Naive thymus-derived CD8-positive, alpha-beta T cell (primary cell): ENCODE measurements around the gene HCLS1. TPM values are rescaled to one million over a fixed set of nuclear protein-coding genes. Genes with fewer than 3 reads are reported as not detected.
"Not testable (repeated sequence)": the region's sequence is repeated elsewhere in the genome, so short reads cannot be mapped to it uniquely, and the experiment has no call there.

Experiments
- ATAC-seq, 2 donors: fragments of 150-1000 bp; cut with Tn5 transposase in 1 of 2; sonication (Bioruptor Pico), chemical (Tn5 transposase) in 1 of 2; 1 replicate in 1 of 2; 2 replicates in 1 of 2; pipeline ENCODE4 v1.10.0; 2021; ENCODE audit warnings: mild to moderate bottlenecking in 2 of 2, moderate library complexity in 2 of 2
- POLR2A ChIA-PET: fragments of 350-600 bp; sonication (Branson Sonifier 250); formaldehyde crosslinking; loops from one replicate; lab custom pipeline; 2021; ENCODE audit warnings: antibody characterized with exemption; lab: Charles Lee
- DNase-seq, 10 donors: peaks; one replicate each; pipeline versions ENCODE4 v3.0.0 to v3.0.0-alpha.2; 2020 to 2022
- H3K27ac Mint-ChIP-seq, 10 donors: one replicate each; pipeline ENCODE4 v1.8.0; 2020 to 2022; ENCODE audit warnings: mild to moderate bottlenecking in 10 of 10, mixed read lengths in 10 of 10, moderate library complexity in 4 of 10, inconsistent platforms in 1 of 10
- H3K27me3 Mint-ChIP-seq, 5 donors: one replicate each; pipeline ENCODE4 v1.8.0; 2021 to 2022; ENCODE audit warnings: mixed read lengths in 5 of 5
- H3K36me3 Mint-ChIP-seq, 3 donors: one replicate each; pipeline ENCODE4 v1.8.0; 2020 to 2022; ENCODE audit warnings: mixed read lengths in 3 of 3, mild to moderate bottlenecking in 2 of 3, inconsistent platforms in 1 of 3
- H3K4me1 Mint-ChIP-seq, 4 donors: one replicate each; pipeline ENCODE4 v1.8.0; 2021 to 2022; ENCODE audit warnings: mixed read lengths in 4 of 4
- H3K4me3 Mint-ChIP-seq, 10 donors: one replicate each; pipeline ENCODE4 v1.8.0; 2020 to 2022; ENCODE audit warnings: mild to moderate bottlenecking in 10 of 10, mixed read lengths in 10 of 10, moderate library complexity in 6 of 10, inconsistent platforms in 1 of 10
- H3K9me3 Mint-ChIP-seq, 9 donors: one replicate each; pipeline ENCODE4 v1.8.0; 2020 to 2022; ENCODE audit warnings: mixed read lengths in 9 of 9, mild to moderate bottlenecking in 3 of 9, inconsistent platforms in 1 of 9, moderate library complexity in 1 of 9
- polyA plus RNA-seq, 3 donors: library from polyadenylated mRNA; unstranded; fragments of 300-500 nt; fragmentation: Illumina TruSeq; gene quantifications; one replicate each; pipeline ENCODE4 v1.2.3, GENCODE V29; 2021
- total RNA-seq, 8 experiments: library from RNA in 2 of 8; stranded (reverse) in 2 of 8; gene quantifications; one replicate each; pipeline ENCODE4 v1.2.3 and lab custom pipeline; 2021 to 2026

HCLS1 gene
- total and polyA plus RNA-seq, 5 experiments from 2014 or later = 340 to 453 (median 375) TPM

DNA sequence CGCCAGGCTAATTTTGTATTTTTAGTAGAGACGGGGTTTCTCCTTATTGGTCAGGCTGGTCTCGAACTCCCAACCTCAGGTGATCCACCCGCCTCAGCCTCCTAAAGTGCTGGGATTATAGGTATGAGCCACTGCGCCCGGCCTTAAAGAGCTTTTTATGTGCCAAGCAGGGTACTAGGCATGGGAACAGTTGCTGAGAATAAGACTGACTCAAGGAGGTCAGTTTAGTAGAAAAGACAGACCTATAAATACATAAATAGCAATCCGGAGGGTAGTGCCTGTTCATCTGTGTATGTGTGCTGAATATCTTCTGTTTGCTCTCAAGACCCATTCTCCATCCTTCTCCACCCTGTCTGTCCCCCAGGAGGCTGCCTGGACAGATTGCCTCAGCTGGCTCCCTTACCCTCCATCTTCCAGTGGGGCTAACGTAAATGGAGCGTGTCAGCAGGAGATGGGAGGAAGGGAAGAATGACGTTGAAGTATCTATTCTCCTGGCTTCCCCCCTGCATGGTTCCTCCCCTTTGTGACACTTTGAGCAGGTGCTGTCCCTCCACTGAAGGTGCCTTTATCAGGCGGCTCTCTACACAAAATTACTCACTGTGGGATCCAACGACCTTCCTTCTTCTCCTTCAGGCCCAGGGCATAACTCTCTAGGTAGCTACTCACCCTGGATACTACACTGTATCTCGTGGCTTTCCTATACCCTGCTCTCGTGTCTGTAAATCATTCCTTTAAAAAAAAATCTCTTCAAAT, 36.4 kb downstream of the HCLS1 start:
- no peak for DNase-seq
- no peak for ATAC-seq
- H3K27me3 Mint-ChIP-seq = peaks cover 0 to 11% (median 4%) of the 10 kb centered on the region in 5 donors
- peaks cover 0 to 3% (median 0%) of the 10 kb centered on the region in 4 donors for H3K4me1 Mint-ChIP-seq
- POLR2A ChIA-PET = no interaction called here
- peaks cover 0 to 5% (median 3%) of the 10 kb centered on the region in 3 donors for H3K36me3 Mint-ChIP-seq
- H3K4me3 Mint-ChIP-seq = no peak overlapping the region
- no peak overlapping the region for H3K27ac Mint-ChIP-seq
- no peaks in the 10 kb centered on the region for H3K9me3 Mint-ChIP-seq

DNA sequence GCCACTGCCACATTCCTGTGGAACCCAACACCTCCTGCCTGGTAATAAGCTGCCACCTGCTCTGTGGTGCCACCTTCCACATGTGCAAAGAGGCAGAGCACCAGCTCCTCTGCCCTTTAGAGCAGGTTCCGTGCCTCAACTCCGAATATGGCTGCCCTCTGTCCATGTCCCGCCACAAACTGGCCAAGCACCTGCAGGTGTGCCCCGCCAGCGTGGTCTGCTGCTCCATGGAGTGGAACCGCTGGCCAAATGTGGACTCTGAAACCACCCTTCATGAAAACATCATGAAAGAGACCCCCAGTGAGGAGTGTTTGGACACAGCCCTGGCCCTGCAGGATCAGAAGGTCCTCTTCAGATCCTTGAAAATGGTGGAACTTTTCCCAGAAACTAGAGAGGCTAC, 39.2 kb downstream of the HCLS1 start:
- POLR2A ChIA-PET = no interaction called here
- H3K4me3 Mint-ChIP-seq = no peak overlapping the region
- peaks cover 0 to 11% (median 4%) of the 10 kb centered on the region in 5 donors for H3K27me3 Mint-ChIP-seq

DNA sequence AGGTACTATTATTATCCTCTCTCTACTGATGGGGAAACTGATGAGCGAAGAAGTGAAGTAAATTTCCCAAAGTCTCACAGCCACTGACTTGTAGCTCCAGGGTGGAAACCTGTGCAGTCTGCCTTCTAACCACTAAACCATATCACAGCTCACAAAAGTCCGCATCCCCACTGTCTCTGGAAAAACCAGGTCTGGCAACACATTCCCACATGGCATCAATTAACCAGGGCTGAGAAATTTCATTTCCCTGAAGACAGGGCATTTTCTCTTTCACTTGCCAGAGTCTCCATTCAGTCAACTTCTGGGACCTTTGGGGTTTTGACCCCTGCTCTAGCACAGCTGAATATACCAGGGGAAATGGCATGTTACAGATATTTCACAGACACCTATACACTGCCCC, 41.0 kb downstream of the HCLS1 start:
- ATAC-seq = no peak
- POLR2A ChIA-PET = no interaction called here

More for the DNA sequence above, 39.2 kb downstream of the HCLS1 start:
- DNase-seq (no peak), ATAC-seq (no peak)
- Mint-ChIP-seq H3K27ac (no peak overlapping the region), H3K36me3 (no peaks in the 10 kb centered on the region), H3K9me3 (no peaks in the 10 kb centered on the region), H3K4me1 (peaks cover 0 to 3% (median 0%) of the 10 kb centered on the region in 4 donors)

DNA sequence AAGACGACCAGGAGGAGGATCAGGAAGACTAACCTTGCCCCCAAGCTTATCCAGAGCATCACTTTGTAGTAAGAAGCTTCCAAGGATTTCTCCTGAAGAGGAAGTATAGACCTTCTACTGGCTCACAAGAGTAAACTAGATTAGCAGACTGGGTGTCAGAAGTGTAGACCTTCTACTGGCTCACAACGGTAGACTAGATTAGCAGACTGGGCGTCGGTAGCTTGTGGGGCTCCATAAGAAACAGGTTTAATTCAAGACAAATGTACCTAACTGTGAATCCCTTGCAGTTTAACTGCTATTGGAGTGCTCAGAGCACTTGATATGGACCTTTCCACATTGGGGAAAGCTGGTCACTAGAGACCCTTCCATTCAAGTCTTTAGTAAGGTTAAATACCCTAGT, 54.6 kb downstream of the HCLS1 start:
- Mint-ChIP-seq H3K4me3 (no peak overlapping the region), H3K27ac (no peak overlapping the region), H3K36me3 (no peaks in the 10 kb centered on the region), H3K9me3 (no peaks in the 10 kb centered on the region), H3K27me3 (no peaks in the 10 kb centered on the region), H3K4me1 (no peaks in the 10 kb centered on the region)
- ATAC-seq (no peak), DNase-seq (no peak)
- POLR2A ChIA-PET = no interaction called here

More for the DNA sequence above, 41.0 kb downstream of the HCLS1 start:
- no peak for DNase-seq
- no peaks in the 10 kb centered on the region for H3K9me3 Mint-ChIP-seq
- H3K27ac Mint-ChIP-seq = no peak overlapping the region
- no peak overlapping the region for H3K4me3 Mint-ChIP-seq
- peaks cover 0 to 3% (median 0%) of the 10 kb centered on the region in 4 donors for H3K4me1 Mint-ChIP-seq
- peaks cover 0 to 11% (median 4%) of the 10 kb centered on the region in 5 donors for H3K27me3 Mint-ChIP-seq
- no peaks in the 10 kb centered on the region for H3K36me3 Mint-ChIP-seq

DNA sequence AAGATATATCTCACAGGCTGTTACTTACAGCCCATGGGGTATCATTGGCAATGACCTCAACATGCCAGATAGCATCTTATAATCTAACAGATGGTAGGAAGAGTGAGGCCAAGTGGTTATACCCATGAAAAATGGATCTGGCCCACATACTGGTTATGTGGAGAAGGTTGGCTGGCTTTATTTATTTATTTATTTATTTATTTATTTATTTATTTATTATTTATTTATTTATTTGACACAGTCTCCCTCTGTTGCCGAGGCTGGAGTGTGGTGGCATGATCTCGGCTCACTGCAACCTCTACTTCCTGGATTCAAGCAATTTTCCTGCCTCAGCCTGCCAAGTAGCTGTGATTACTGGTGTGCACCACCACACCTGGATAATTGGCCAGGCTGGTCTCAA, 55.9 kb downstream of the HCLS1 start:
- Mint-ChIP-seq H3K9me3 (no peaks in the 10 kb centered on the region), H3K27me3 (no peaks in the 10 kb centered on the region), H3K36me3 (no peaks in the 10 kb centered on the region), H3K4me3 (no peak overlapping the region), H3K4me1 (no peaks in the 10 kb centered on the region), H3K27ac (no peak overlapping the region)
- no peak for DNase-seq
- ATAC-seq = no peak
- POLR2A ChIA-PET = no interaction called here

DNA sequence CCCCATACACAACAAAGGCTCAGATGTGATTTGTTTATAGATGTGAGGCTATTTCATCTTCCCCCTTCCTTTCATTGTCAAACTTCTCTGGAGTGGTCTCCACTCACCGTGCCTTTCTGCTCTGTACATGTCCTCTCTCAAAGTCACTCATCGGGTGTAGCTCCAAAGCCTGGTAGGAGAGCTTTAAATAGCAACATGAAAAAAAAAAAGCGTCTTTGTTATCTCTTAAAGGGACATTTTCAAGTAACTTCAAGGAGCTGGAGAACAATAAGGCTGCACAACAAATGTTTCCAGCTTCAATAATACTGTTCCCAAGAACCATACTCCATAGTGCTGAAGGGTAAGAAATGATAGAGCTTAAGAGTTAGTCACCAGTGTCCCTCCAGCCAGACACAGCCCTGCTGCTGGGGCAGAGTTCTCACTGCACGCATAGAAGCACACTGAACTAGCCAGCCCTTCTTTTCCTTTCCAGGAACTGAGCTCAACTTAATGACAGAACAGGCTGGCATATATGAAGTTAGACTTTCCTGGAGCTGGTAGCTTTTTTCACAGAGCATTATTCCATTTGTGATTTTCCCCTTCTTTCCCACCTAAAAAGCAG, 59.4 kb downstream of the HCLS1 start:
- Mint-ChIP-seq H3K27me3 (no peaks in the 10 kb centered on the region), H3K4me3 (no peak overlapping the region), H3K27ac (no peak overlapping the region), H3K36me3 (no peaks in the 10 kb centered on the region), H3K9me3 (no peaks in the 10 kb centered on the region), H3K4me1 (no peaks in the 10 kb centered on the region)
- POLR2A ChIA-PET = no interaction called here
- no peak for DNase-seq
- no peak for ATAC-seq

DNA sequence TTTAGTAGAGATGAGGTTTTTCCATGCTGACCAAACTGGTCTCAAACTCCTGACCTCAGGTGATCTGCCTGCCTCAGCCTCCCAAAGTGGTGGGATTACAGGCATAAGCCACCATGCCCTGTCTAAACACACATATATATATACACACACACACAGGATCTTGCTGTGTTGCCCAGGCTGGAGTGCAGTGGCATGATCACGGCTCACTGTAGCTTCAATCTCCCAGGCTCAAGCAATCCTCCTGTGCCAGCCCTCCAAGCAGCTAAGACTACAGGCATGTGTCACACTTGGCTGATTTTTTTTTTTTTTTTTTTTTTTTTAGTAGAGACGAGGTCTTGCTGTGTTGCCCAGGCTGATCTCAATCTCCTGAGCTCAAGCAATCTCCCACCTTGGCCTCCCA, 60.8 kb downstream of the HCLS1 start:
- H3K36me3 Mint-ChIP-seq, H3K9me3 Mint-ChIP-seq, H3K27ac Mint-ChIP-seq, DNase-seq, H3K4me3 Mint-ChIP-seq, H3K27me3 Mint-ChIP-seq, ATAC-seq, H3K4me1 Mint-ChIP-seq, POLR2A ChIA-PET: not testable (repeated sequence)

DNA sequence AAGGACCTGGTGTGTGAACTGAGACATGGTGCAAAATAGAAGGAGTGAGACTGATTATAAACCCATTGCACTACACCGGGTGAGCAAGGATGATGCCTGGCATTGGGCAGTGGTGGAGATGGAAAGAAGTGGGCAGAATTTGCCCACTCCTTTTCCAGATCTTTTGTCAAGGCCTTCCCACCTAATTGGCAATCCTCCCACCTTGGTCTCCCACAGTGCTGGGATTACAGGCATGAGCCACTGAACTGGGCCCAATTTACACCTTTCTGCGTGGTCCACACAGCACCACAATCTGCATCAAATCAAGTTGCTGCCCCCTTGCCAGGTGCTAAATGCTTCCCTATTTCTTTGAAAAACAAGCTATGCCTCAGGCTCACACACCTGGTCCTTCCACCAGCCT, 62.1 kb downstream of the HCLS1 start:
- no peaks in the 10 kb centered on the region for H3K36me3 Mint-ChIP-seq

DNA sequence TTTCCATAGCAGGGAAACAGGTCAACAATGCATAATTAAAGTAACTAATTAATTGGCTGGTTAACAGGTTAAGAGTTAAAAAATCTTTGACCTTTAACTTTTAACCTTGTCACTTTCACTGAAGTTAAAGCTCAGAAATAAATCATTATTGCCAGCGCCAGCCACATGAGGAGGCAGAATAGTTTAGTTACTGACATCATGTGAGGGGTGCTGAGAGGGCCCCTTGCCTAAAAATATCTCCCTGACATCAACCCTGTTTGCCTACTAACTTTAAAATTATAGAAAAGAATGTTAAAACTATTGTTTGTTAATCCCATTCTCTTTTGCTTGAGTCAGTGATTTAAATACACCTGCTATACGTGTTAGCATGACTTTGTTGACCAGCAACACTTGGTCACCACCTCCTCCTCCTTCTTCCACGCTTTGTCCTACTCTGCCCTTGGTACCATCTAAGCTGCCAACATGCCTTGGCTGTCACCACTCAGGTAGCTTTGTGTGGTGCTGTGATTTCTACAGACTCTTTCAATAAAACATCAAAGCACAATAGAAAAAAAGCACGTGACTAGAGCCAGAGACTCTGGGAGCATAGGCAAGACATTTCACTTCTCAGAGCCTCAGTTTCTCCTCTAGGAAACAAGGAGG, 64.8 kb downstream of the HCLS1 start:
- DNase-seq (no peak), ATAC-seq (no peak)
- POLR2A ChIA-PET = no interaction called here
- Mint-ChIP-seq H3K4me3 (no peak overlapping the region), H3K27me3 (peaks cover 0 to 4% (median 0%) of the 10 kb centered on the region in 5 donors), H3K4me1 (no peaks in the 10 kb centered on the region), H3K27ac (no peak overlapping the region), H3K9me3 (no peaks in the 10 kb centered on the region), H3K36me3 (no peaks in the 10 kb centered on the region)

More for the DNA sequence above, 62.1 kb downstream of the HCLS1 start:
- ATAC-seq (no peak), DNase-seq (no peak)
- H3K27ac Mint-ChIP-seq = no peak overlapping the region
- no peak overlapping the region for H3K4me3 Mint-ChIP-seq
- H3K4me1 Mint-ChIP-seq = no peaks in the 10 kb centered on the region
- H3K27me3 Mint-ChIP-seq = no peaks in the 10 kb centered on the region
- POLR2A ChIA-PET = no interaction called here
- no peaks in the 10 kb centered on the region for H3K9me3 Mint-ChIP-seq

DNA sequence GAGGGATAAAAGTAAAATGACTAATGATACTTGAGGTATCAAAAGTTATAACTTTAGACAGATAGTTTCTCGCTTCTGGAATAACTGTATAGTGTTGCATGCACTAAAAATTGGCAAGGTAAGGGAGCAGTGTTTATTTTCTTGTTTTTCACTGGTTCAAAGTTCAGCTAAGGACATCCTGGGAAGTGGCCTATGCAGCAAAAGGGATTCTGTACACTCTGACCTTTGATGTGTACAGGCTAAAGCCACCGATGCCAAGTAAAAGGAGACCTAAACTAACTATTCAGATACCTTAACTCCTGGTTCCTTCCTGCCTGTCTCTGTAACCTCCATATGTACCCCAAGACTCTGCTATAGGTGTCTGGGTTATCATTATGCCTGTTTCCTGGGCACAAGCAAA, 65.9 kb downstream of the HCLS1 start:
- DNase-seq (no peak), ATAC-seq (no peak)
- no peaks in the 10 kb centered on the region for H3K36me3 Mint-ChIP-seq
- POLR2A ChIA-PET = interaction anchor here (0.6 kb wide), 1 partner anchor 38 kb away, joined by 5 read pairs; no protein-coding TSS in a partner anchor
- H3K27ac Mint-ChIP-seq = no peak overlapping the region
- H3K27me3 Mint-ChIP-seq = peaks cover 0 to 4% (median 0%) of the 10 kb centered on the region in 5 donors
- H3K4me1 Mint-ChIP-seq = no peaks in the 10 kb centered on the region
- no peak overlapping the region for H3K4me3 Mint-ChIP-seq
- no peaks in the 10 kb centered on the region for H3K9me3 Mint-ChIP-seq

DNA sequence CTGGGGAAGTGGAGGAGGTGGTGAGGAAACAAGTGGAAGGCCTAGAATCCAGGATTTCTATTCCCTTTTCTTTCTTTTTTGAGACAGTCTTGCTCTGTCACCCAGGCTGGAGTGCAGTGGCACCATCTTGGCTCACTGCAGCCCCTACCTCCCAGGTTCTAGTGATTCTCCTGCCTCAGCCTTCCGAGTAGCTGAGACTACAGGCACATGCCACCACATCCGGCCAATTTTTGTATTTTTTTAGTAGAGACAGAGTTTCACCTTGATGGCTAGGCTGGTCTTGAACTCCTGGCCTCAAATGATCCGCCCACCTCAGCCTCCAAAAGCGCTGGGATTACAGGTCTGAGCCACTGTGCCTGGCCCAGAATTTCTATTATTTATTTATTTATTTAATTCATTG, 66.9 kb downstream of the HCLS1 start:
- DNase-seq, H3K9me3 Mint-ChIP-seq, H3K4me1 Mint-ChIP-seq, H3K27me3 Mint-ChIP-seq, POLR2A ChIA-PET, ATAC-seq, H3K36me3 Mint-ChIP-seq, H3K4me3 Mint-ChIP-seq, H3K27ac Mint-ChIP-seq: not testable (repeated sequence)

DNA sequence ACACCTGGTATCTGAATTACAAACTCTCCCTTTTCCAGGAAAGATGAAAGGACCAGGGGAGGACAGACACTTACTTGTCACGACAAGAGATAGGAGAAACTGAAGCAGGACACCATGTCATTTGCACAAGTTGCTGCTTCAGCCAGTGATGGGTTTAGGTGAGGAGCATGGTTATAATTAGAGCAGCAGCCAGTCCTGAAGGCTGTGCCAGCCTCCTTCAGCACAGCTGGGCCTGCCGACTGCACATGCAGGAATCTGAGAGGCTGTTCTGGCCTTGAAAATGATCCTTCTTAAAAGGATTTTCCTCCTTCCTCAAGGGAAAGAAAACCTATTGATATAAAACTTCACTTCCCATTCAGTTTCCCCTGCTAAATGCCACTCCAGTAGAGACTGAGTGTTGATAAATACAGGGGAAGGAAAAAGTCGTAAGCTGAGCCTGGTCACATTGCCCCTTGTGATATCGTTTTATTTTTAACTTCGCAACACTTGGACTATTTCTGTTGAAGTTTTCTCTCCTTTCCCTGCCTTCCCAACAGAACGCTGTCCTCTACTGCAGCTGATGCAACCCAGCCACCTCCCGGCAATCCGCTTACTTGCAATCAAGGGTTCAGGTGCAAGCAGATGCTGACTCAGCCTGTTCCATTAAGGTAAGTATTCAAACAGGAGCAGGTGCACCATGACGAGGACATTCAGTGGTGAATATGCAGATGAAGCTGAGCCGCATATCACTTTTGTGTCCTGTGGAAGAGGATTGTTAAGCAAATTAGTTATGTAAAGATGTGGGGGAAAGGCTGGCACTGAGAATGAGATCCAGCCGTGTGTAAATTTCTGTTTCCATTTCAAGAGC, 67.6 kb downstream of the HCLS1 start, which contains the start of gene FBXO40:
Gene FBXO40, plus strand, starts transcription at position 524 of the 847 bp plus-strand sequence. CDS start 27,197 bp downstream, outside the sequence.
- ATAC-seq (no peak), DNase-seq (no peak)
- no peak within 1 kb of the TSS for H3K27ac Mint-ChIP-seq
- no peak within 1 kb of the TSS for H3K4me3 Mint-ChIP-seq
- no peaks in the 10 kb centered on the region for H3K36me3 Mint-ChIP-seq
- peaks cover 0 to 4% (median 0%) of the 10 kb centered on the region in 5 donors for H3K27me3 Mint-ChIP-seq
- H3K4me1 Mint-ChIP-seq = no peaks in the 10 kb centered on the region
- POLR2A ChIA-PET = no interaction called here
- no peaks in the 10 kb centered on the region for H3K9me3 Mint-ChIP-seq
